Measurements from ENCODE around the gene ZNF467. TPM values are rescaled to one million over a fixed set of nuclear protein-coding genes. Genes with fewer than 3 reads are reported as not detected.

ZNF467 gene
- total RNA-seq, 4 donors from 2014 or later, result 6.2 to 12.1 (median 9.8) TPM

- 68 to 76% methylated on average over 6 of the region's 12 CpGs for WGBS, 2 donors
- no peak for DNase-seq (ENCODE audit: low spot score in 2 of 2)
- TF ChIP-seq CTCF (IDR thresholded peaks at IDR 0.05), result no peak
- no peak for TF ChIP-seq POLR2A (IDR thresholded peaks at IDR 0.05)
- H3K4me3 ChIP-seq (ENCODE audit: low read depth, poor library complexity, severe bottlenecking), result no peak overlapping the region
- intact Hi-C loops (cut with DNase I; ENCODE audit: low total_unique reads), result no loop called here
Observed at GRCh38 chr7:149727899-149728476, 45.4 kb downstream of the ZNF467 start.

- intact Hi-C loops (cut with DNase I; ENCODE audit: low total_unique reads), result no loop called here
- no peak for TF ChIP-seq CTCF (IDR thresholded peaks at IDR 0.05)
- TF ChIP-seq POLR2A (IDR thresholded peaks at IDR 0.05), result no peak
- H3K4me3 ChIP-seq (ENCODE audit: low read depth, poor library complexity, severe bottlenecking), result no peak overlapping the region
- peak in 1 of 2 donors; percentile 80 for DNase-seq (ENCODE audit: low spot score in 2 of 2)
- 82 to 87% methylated on average over 13 of the region's 13 CpGs for WGBS, 2 donors
Observed at GRCh38 chr7:149727053-149727898, 46.1 kb downstream of the ZNF467 start.

GRCh38 chr7:149725916-149726315 is 47.5 kb downstream of the ZNF467 start:
- no peak for DNase-seq (ENCODE audit: low spot score in 2 of 2)
- H3K4me3 ChIP-seq (ENCODE audit: low read depth, poor library complexity, severe bottlenecking), result no peak overlapping the region
- intact Hi-C loops (cut with DNase I; ENCODE audit: low total_unique reads), result loop anchor here (1.0 kb wide), 1 partner anchor 156 kb away; no protein-coding TSS in a partner anchor
- TF ChIP-seq CTCF (IDR thresholded peaks at IDR 0.05) (no peak), POLR2A (IDR thresholded peaks at IDR 0.05) (no peak)
- WGBS, 2 donors, result 88 to 92% methylated on average over 5 to 6 of the region's 6 CpGs

- TF ChIP-seq CTCF (IDR thresholded peaks at IDR 0.05) (no peak), POLR2A (IDR thresholded peaks at IDR 0.05) (no peak)
- H3K4me3 ChIP-seq (ENCODE audit: low read depth, poor library complexity, severe bottlenecking), result no peak overlapping the region
- intact Hi-C loops (cut with DNase I; ENCODE audit: low total_unique reads), result loop anchor here (1.0 kb wide), 1 partner anchor 157 kb away; no protein-coding TSS in a partner anchor
- 81 to 89% methylated on average over 12 of the region's 12 CpGs for WGBS, 2 donors
- peak in 1 of 2 donors; percentile 45 for DNase-seq (ENCODE audit: low spot score in 2 of 2)
Observed at GRCh38 chr7:149725426-149725821, 48.0 kb downstream of the ZNF467 start.

- intact Hi-C loops (cut with DNase I; ENCODE audit: low total_unique reads), result loop anchor here (1.0 to 5.0 kb wide), 2 partner anchors 157 to 1587 kb away; no protein-coding TSS in a partner anchor
- WGBS, 2 donors, result 87 to 88% methylated on average over 11 to 12 of the region's 12 CpGs
- H3K4me3 ChIP-seq (ENCODE audit: low read depth, poor library complexity, severe bottlenecking), result no peak overlapping the region
- DNase-seq (ENCODE audit: low spot score in 2 of 2), result no peak
- TF ChIP-seq CTCF (IDR thresholded peaks at IDR 0.05) (no peak), POLR2A (IDR thresholded peaks at IDR 0.05) (no peak)
Observed at GRCh38 chr7:149724661-149725425, 48.5 kb downstream of the ZNF467 start.
